Measurements from ENCODE around the gene EEF1G. TPM values are rescaled to one million over a fixed set of nuclear protein-coding genes. Genes with fewer than 3 reads are reported as not detected.

The EEF1G gene
- total RNA-seq, 2 donors from 2014 or later, result 707 to 1,175 TPM

DNA sequence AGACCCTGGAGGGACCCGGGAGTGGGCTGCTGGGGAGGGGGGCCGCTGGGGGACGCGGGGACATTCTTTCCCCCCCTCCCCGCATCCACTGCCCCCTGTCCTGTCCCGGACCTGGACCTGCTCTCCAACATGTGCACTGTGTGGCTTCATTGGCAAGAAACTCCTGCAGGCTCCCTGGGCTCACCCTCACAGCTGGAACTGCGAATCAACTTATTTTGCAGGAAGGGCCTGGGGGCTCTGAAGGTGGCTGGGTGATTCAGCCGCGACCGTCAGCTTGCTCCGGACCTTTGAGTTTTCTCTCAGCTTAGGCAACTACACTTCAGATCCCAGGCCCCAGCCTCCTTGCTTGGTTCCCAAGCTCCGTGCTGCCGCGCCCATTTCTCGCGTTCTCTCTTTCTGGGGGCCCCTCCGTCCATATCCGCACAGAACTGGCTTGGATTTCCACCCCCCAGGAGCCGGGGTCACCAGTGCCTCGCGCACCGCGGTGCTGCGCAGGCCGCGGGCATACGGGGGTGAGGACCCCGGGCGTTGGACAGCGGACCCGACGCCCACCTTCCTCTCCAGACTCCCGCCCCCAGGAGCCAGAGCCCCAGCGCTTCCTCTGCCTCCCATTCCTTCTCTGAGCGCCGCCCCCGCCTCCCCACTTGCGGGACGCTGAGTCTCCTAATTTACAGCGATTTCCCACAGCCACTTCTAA lies 26.6 kb downstream of the EEF1G start:
- peaks cover 0 to 80% of the 10 kb centered on the region in 2 donors for H3K4me1 ChIP-seq
- DNase-seq (ENCODE audit: low spot score), result no peak
- TF ChIP-seq, protein P1, sequence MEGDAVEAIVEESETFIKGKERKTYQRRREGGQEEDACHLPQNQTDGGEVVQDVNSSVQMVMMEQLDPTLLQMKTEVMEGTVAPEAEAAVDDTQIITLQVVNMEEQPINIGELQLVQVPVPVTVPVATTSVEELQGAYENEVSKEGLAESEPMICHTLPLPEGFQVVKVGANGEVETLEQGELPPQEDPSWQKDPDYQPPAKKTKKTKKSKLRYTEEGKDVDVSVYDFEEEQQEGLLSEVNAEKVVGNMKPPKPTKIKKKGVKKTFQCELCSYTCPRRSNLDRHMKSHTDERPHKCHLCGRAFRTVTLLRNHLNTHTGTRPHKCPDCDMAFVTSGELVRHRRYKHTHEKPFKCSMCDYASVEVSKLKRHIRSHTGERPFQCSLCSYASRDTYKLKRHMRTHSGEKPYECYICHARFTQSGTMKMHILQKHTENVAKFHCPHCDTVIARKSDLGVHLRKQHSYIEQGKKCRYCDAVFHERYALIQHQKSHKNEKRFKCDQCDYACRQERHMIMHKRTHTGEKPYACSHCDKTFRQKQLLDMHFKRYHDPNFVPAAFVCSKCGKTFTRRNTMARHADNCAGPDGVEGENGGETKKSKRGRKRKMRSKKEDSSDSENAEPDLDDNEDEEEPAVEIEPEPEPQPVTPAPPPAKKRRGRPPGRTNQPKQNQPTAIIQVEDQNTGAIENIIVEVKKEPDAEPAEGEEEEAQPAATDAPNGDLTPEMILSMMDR (IDR thresholded peaks at IDR 0.05), result no peak
- no peaks in the 10 kb centered on the region for H3K36me3 ChIP-seq
- H3K9me3 ChIP-seq, result no peaks in the 10 kb centered on the region
- H3K27me3 ChIP-seq, result no peaks in the 10 kb centered on the region
- peak overlapping the region; percentile 93 to 97 for H3K4me3 ChIP-seq
- H3K27ac ChIP-seq, result peak overlapping the region; percentile 97 to 100

DNA sequence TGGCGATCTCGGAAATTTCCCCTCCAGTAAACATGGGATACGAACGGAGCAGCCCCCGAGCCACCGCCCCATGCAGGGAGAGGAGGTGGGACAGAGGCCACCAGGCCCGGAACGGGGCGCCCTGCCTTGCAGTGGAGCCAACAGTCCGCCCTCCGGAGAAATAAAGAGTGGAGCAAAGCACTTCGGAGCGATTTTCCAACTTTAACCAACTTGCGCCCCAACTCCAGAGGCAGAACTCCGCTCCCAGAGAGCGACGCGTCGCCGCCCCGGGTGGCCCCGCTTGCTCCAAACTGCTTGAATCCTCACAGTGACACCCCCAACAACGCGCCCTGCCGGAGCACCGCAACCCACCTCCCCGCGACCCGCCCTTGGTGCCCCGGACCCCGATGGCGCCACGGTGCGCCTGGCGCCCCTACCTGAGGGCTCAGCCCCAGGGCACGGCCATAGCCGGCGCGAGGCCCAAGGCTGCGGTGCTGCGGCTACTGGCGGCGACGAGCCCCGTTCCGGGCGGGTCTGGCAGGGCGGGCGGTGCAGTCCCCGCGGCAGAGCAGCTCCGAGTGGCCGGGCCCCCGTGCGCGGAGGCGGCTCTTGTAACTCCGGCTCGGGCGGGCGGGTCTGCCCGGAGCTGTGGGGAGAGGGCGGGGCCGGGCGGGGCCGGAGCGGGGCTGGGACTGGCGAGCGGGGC lies 27.3 kb downstream of the EEF1G start, which contains the start of gene AHNAK:
TSS of gene AHNAK (minus strand) at position 563 of the 685 bp plus-strand sequence. CDS start 10,708 bp downstream, outside the sequence.
- Histone ChIP-seq H3K36me3 (no peaks in the 10 kb centered on the region), H3K4me3 (peak within 1 kb of the TSS; percentile 93 to 97), H3K4me1 (peaks cover 0 to 80% of the 10 kb centered on the region in 2 donors), H3K27ac (peak within 1 kb of the TSS; percentile 97 to 100), H3K27me3 (no peaks in the 10 kb centered on the region), H3K9me3 (no peaks in the 10 kb centered on the region)
- DNase-seq (ENCODE audit: low spot score), result peak; percentile 87
- TF ChIP-seq, protein P1 (IDR thresholded peaks at IDR 0.05), result peak in 1 of 2 donors; percentile 3

DNA sequence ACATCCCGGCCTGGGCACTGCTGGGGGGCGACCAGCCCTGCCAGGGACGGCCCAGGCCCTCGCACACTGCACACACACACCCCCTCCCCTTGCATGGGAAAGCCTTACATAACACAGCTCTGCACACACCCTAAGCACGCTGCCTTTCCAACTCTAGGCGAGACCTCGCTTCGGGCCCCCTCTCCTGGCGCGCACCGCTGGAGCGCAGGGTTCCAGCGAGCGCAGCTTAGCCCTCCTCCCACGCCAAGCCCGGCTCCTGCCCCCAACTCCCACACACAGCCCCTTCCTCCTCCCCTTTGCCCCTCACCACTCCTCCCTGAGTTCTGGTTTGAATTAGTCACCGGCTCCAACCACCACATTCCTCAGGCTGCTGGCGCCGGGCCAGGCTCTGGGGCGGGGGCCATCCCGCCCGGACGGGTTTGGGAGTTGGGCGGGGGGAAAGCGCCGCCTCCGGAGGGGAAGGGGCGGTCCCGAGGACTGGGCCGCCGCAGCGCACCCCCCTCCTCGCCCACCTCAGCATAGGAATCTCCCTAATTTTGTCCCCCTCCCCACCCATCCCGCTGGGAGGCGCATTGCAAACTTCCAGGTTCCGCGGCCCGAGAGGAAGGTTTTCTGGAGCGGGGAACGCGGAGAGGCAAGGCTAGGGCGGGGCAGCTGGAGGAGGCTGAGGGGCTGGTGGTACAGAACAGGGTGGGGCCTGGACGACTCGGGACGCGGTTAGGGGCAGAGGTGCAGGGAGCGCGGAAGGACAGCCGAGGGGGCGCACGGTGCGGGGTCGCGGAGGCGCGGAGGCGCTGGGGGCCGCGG lies 28.1 kb downstream of the EEF1G start:
- TF ChIP-seq, protein P1 (IDR thresholded peaks at IDR 0.05), result peak in 1 of 2 donors; percentile 5
- Histone ChIP-seq H3K27ac (peak overlapping the region; percentile 97 to 100), H3K9me3 (no peaks in the 10 kb centered on the region), H3K4me3 (peak overlapping the region; percentile 93 to 97), H3K4me1 (peaks cover 0 to 80% of the 10 kb centered on the region in 2 donors), H3K27me3 (no peaks in the 10 kb centered on the region), H3K36me3 (no peaks in the 10 kb centered on the region)
- DNase-seq (ENCODE audit: low spot score), result peak; percentile 95

DNA sequence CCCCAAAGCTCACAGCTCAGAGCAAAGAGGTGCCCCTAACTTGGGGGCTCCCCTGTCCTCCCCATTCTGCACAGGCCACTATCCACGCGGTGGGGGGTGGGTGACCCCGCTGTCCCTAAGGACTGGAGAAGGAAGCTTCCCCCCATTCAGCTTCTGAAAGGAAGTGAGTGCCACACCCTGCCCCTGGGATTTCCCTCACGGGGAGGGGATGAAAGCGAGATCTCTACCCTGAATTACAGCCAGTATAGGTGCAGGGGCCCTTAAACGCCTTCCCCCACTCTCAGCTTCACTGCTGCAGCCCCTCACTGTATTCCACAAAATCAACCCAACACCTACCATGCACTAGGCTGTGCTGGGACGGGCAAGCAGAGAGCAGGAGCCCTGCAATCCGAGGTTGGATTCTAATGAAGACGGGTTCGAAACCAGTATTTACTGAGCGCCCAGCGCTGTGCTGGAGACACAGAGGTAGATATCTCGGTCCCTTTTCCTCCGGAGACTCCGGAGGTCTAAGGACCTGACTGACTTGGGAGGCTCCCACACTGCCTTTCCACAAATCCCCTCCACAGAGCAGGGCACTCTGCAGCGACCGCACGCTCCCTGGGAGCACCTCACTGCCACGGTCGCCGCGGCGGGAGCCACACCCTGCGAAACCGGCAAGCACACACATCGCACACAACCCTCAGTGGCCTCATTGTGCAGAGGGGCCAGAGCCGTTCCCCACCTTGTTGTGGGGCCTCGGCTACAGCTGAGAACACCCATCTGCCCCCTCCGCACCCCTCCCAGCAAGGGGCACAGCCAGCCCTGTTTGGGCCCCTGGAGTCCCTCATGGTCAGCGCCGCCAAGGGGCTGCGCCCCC lies 28.9 kb downstream of the EEF1G start:
- Histone ChIP-seq H3K27ac (peak overlapping the region; percentile 97 to 100), H3K4me1 (peaks cover 2 to 82% of the 10 kb centered on the region in 2 donors), H3K27me3 (no peaks in the 10 kb centered on the region), H3K36me3 (no peaks in the 10 kb centered on the region), H3K9me3 (no peaks in the 10 kb centered on the region), H3K4me3 (peak overlapping the region; percentile 93 to 97)
- TF ChIP-seq, protein P1 (IDR thresholded peaks at IDR 0.05), result no peak
- no peak for DNase-seq (ENCODE audit: low spot score)
